GM21515 (cell line): ENCODE measurements around the gene GBP3.
"Not testable (repeated sequence)": the region's sequence is repeated elsewhere in the genome, so short reads cannot be mapped to it uniquely, and the experiment has no call there.

Source experiments
- ATAC-seq: cut with Tn5 transposase; IDR thresholded peaks from one replicate; pipeline ENCODE4 v1.9.1; 2021; ENCODE audit not compliant: unreplicated experiment

The GBP3 gene

DNA sequence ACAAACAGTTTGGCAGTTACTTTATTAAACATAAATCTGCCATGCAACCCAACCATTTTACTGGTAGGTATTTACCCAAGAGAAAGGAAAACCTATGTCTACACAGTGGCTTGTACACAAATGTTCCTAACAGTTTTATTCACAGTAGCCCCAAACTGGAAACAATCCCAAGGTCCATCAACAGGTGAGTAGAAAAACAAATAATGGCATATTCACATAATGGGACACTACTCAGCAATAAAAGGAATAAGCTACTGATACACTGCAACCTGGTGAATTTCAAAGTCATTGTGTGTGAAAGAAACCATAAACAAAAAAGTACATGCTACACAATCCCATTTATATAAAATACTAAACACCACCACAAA, 42.9 kb downstream of the GBP3 start:
- no peak for ATAC-seq

- ATAC-seq, result no peak
Measured at GRCh38 chr1:88979054-88979748, 43.5 kb downstream of the GBP3 start.

DNA sequence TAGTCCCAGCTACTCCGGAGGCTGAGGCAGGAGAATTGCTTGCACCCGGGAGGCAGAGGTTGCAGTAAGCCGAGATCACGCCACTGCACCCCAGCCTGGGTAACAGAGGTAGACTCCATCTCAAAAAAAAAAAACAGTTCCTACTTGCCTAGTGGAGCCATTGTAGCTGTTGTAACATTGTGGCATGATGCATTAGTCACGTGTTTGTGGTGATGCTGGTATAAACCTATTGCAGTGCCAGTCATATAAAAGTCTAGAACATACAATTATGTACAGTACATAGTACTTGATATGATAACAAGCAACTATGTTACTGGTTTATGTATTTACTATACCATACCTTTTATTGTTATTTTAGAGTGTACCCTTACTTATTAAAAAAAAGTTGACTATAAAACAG, 46.4 kb downstream of the GBP3 start:
- ATAC-seq, result no peak

- not testable (repeated sequence) for ATAC-seq
Measured at GRCh38 chr1:88974616-88975172, 48.0 kb downstream of the GBP3 start.

DNA sequence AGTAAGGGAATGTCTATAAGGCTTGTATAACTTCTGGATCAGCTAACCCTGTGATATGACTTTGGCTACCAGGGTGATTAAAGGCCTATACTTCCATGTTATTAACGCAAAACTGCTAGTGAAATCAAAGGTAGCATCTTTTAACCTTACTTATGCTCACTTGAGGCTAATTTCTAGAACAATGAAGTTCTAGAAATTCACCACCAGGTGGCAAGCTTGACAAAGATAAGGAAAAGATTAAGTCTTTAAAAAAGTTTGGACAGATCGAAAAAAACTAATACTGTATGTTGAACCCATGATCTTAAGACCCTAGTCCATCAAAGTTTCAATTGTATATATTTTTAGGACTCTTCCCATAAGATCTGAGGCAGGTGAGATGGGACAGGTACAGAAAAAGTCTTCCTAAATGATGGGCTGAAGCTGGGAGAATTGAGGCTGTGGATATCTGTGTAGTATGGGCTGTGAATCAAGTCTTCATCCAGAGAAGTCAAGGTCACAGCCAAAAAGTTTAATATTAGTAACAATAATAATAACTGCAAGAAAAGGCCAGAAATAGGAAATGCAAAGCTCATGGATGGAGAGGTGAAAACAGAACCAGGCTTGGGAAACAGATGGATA, 49.0 kb downstream of the GBP3 start:
- no peak for ATAC-seq

DNA sequence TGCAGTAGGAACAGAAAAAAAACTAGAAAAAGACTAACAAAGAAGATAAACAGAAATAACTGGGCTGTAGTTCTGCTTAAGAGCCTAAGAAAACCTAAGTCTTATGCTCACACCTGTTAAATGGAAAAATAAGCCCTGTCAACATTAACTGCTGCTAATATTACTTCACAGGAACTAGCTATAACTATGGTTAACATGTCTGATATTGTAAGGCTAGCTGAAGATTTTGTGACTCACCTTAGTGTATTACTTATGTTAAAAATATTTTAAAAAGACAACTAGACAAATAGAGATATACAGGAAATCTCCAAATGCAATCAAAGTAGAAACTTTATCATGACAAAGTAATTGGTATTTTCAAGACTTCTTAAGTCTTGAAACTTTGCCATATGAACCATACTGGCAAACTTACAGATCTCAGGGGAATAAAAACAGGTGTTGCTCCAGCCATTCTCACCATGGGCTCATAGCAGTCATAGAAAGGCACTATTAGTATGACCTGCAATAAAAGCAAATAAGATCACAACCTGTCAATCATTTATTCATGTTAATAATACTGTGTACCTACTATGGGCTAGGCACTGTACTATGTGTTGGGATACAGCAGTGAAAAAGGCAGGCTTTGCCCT, 60.9 kb downstream of the GBP3 start:
- ATAC-seq, result no peak

- no peak for ATAC-seq
Measured at GRCh38 chr1:88961081-88961480, 61.6 kb downstream of the GBP3 start.
